HG03103 (cell line): Measurements from ENCODE around the gene ARHGDIG.
A peak's percentile ranks its signal among the peaks of the same experiment; 100 is the strongest.
"Not testable (repeated sequence)": the region's sequence is repeated elsewhere in the genome, so short reads cannot be mapped to it uniquely, and the experiment has no call there.

Source experiments
- ATAC-seq: cut with Tn5 transposase; IDR thresholded peaks from one replicate; pipeline ENCODE4 v1.9.1; 2021; ENCODE audit warnings: low read depth; ENCODE audit not compliant: unreplicated experiment

ARHGDIG gene

DNA sequence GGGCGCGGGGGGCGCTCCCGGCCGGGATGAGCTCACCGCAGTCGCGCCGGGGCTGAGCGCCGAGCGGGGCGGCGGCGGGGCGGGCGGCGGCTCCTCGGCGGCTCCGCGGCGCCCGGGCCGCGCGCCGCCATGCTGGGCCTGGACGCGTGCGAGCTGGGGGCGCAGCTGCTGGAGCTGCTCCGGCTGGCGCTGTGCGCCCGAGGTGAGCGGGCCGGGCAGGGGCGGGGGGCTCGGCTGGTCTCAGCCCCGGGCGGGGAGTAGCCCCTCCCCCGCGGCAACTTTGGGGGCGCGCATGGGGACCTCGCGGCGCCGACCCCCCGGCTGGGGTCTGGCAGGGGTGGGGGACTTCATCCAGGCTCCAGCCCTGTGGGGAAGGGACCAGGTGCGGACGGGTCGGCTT, at the start of gene ARHGDIG:
ARHGDIG (plus strand) TSS at position 40 of the 400 bp plus-strand sequence; CDS start at position 130, 90 bp downstream.
- no peak for ATAC-seq

DNA sequence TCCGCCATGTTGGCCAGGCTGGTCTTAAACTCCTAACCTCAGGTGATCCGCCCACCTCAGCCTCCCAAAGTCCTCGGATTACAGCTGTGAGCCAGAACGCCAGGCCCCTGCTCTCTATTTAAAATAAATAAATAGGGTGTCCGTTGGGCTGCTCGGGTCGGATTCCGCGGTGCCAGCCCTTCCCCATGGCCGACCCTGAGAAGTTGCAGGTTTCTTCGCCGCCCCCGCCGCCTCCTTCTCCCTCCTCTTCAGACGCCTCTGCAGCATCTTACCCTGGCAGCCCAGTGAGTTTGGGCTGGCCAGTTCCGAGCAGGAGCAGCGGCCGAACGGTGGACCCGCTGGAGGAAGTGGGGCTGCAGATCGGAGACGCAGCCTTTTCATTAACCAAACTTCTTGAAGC, 49.4 kb upstream of the ARHGDIG start:
- ATAC-seq = no peak

DNA sequence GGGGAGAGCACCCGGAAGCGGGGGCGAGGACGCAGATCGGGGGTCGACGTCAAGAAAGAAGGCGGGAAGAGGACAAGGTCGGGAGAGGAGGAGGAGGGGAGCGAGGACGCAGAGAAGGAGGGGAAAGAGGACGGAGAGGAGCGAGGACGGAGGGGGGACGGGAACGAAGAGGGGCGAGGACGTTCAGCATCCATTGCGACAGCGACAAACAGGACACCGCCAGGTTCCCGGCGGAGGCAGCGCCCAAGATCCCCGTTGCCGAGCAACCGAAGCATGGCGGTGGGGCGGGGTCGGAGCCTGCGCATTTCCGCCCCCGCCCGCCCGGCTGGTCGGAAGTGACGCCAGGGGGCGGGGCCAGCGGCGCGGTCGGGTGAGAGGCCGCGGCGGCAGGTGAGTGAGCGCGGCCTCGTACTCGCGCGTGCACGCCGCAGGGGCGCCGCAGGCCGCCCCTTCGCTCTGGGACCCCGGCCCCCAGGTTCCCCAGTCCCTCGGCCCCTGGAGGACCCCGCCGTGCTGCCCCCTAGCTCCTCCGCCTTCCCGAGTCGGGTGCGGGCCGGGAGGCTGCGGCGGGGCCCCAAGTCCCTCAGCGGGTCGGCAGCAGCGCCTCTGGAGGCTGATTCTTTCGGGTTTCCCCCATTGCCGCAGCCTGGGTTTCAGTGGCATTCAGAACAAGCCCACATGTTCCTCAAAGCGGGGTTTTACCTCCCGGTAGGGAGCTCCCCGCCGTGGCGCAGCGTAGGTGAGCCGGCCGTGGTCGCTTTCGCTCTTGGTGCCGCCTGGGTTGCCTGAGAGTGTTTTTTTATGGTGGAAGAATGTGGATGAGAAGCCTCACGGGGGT, 45.7 kb upstream of the ARHGDIG start, which contains the start of gene FAM234A:
FAM234A (plus strand) TSS at position 354 of the 838 bp plus-strand sequence. CDS start 19,593 bp downstream, outside the sequence.
- peak; percentile 71 for ATAC-seq

DNA sequence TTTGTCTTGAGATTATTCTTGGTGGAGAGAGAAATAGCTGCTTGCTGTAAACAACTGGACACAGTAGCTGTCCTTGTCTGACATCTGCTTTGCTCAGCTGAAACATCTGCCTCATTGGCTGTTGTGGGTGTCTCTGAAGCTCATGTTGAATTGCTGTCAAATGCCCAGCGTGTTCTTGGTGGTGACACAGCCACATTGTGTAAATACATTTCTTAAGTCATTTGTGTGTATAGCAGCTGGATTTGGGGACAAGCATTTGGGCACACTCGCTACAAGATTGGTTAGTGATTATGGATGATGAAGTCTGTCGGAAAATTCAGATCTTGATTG, 40.5 kb upstream of the ARHGDIG start:
- ATAC-seq = no peak

DNA sequence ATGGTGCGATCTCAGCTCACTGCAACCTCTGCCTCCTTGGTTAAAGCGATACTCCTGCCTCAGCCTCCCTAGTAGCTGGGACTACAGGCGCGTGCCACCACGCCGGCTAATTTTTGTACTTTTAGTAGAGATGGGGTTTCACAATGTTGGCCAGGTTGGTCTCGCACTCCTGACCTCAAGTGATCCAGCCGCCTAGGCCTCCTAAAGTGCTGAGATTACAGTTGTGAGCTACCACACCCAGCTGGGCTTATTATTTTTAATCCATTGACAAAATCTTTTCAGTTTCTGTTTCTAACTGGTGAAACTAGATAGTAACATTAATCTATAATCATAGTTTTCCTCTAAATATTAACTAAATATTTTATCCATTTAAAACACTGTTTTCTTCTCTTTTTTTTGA, 39.8 kb upstream of the ARHGDIG start:
- ATAC-seq = no peak

DNA sequence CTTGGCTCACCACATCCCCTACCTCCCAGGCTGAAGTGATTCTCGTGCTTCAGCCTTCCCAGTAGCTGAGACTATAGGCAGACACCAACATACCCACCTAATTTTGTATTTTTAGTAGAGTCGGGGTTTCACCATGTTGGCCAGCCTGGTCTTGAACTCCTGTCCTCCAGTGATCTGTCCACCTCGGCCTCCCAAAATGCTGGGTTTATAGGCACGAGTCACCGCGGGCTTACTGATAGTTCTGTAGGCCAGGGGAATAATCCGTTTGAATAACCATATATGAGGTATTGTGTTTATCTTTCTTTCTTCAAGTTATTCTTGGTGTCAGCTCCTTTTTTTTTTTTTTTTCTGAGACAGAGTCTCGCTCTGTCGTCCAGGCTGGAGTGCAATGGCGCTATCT, 38.1 kb upstream of the ARHGDIG start:
- no peak for ATAC-seq

DNA sequence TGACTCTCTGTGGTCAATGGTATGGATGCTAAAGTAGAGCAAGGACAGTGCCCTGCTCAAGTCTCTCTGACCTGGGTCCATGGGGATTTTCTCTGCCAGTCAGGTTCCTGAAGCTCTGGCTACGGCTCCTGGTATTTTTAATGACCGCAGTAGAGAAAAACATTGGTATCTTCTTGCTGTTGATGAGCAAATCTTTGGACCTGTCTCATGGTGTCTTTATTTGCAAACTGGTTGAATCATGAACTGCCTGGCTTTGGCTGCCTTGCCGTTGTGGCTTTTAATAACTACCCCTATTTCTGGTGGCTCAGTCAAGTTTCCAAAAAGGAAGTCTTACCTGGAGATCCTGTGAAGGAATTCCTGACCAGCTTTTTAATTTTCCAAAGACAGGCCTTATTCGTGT, 37.0 kb upstream of the ARHGDIG start:
- no peak for ATAC-seq

DNA sequence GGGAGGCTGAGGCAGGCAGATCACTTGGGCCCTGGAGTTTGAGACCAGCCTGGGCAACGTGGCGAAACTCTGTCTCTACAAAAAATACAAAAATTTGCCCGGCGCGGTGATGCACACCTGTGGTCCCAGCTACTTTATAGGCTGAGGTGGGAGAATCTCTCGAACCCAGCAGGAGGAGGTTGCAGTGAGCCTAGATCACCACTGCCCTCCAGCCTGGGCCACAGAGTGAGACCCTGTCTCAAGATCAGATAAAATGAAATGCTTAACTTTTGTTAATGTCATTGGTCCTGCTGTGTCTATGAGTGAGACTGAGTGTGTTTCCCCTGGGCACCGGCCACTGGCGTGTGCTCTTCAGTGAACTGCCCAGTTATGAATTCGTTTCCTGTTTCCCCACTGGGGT, 35.3 kb upstream of the ARHGDIG start:
- no peak for ATAC-seq

DNA sequence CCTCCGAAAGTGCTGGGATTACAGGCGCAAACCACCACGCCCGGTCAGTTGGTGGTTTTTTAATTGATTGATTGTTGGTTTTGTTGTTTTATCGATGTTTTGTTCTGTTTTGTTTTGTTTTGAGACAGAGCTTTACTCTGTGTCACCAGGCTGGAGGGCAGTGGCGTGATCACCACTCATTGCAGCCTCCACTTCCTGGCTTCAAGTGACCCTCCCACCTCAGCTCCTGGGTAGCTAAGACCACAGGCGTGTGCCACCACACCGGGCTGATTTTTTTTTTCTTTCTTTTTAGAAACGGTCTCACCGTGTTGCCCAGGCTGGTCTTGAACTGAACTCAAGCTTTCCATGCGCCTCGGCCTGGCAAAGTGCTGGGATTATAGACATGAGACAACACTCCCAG, 33.4 kb upstream of the ARHGDIG start:
- ATAC-seq = no peak

DNA sequence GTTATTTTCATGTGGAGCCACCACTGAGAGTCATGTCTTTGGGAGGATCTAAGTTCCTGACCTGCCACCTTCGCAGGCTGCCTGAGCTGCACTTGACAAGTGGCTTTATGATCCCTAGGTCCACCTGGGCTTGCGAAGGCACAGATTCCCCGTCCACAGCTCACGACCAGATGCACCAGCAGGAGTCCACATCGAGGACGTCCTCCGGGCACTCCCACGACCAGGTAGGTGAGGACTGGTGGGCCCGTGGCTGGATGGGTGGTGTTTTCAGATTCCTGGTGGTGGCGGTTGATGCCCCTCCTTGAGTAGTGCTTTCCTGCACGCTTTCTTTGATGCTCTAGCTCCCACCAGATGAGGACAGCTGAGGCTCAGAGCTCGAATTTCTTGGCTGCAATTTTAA, 31.0 kb upstream of the ARHGDIG start:
- ATAC-seq = no peak

DNA sequence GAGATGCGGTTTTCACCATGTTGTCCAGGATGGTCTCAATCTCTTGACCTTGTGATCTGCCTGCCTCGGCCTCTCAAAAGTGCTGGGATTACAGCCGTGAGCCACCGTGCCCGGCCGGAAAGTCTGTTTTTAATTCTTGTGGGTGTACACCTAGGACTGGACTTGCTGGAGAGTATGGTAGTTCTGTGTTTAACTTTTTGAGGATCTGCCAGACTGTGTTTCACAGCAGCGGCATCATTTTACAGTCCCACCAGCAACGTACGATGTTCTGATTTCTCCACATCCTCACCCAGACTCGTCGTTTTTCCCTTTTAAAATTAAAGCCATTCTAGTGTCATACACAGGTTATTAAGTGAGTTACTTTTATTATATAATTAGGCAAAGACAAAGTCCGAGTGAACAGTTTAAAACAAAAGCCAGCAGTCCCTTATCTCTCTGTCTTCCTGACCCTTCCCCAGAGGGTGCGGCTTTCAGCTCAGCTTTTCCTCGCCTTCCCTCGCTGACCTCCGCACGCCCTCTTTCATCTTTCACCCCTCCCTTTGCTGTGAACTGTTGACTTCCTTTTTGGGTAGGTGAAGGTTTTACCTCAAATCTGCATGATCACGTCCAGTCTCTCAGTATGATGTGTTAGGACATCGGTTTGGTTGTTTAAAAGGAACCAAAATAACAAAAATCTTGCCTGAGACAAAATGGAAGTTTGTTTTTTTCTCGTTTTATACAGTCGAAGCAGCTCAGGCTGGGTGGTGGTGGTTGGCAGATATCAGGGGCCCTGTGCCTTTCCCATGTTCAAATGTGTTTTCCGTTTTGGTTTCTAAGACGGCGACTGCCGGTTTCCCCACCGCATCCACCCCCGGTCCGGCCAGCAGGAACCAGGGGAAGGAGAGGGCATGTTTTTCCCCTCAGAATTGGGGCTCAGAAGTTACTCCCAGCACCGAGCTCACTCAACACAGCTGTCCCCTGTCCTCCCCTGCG, 27.7 kb upstream of the ARHGDIG start:
- ATAC-seq = no peak

DNA sequence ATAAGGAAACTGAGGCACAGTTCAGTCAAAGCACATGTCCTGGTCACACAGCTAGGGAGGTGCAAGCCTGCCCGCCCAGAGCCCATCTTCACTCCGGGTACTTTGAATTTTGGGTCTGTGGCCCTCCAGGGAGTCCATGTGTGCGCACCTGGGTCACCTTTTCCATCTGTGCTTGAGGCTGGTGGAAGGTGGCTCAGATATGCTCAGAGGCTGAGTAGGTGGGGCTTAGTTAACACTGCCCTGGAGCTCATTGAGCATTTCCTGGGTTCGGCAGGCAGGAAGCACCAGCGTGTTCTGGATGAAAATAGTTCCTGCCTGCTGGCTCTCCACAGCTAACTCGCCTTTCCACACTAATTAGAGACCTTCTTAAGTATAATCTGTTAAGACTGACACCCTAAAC, 26.6 kb upstream of the ARHGDIG start:
- no peak for ATAC-seq

DNA sequence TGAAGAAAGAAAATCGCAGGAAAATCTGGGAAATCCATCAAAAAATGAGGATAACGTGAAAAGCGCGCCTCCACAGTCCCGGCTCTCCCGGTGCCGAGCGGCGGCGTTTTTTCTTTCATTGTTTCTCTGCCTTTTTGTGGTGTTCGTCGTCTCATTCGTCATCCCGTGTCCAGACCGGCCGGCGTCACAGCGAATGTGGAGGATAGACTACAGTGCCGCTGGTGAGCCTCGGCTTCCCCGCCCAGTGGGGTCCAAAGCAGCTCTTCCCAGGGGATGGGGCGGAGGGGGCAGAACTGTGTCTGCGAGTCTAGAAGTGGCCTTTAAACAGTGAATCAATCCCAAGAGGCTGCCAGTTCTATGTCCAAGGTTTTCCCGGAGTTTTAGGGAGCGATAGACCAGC, 25.9 kb upstream of the ARHGDIG start:
- ATAC-seq = no peak

DNA sequence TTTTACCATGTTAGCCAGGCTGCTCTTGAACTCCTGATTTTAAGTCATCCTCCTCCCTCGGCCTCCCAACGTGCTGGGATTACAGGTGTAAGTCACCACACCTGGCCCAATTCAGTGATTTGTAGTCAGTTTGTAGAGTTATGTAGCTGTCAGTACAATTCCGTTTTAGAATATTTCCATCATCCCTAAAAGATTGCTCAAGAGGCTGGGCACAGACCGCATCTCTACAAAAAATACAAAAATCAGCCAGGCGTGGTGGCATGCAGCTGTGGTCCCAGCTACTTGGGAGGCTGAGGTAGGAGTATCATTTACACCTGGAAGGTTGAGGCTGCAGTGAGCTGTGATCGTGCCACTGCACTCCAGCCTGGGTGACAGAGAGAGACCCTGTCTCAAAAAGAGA, 25.2 kb upstream of the ARHGDIG start:
- ATAC-seq = no peak

DNA sequence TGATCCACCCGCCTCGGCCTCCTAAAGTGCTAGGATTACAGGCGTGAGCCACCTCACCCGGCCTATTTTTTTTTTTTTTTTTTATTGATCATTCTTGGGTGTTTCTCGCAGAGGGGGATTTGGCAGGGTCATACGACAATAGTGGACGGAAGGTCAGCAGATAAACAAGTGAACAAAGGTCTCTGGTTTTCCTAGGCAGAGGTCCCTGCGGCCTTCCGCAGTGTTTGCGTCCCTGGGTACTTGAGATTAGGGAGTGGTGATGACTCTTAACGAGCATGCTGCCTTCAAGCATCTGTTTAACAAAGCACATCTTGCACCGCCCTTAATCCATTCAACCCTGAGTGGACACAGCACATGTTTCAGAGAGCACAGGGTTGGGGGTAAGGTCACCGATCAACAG, 22.3 kb upstream of the ARHGDIG start:
- not testable (repeated sequence) for ATAC-seq

DNA sequence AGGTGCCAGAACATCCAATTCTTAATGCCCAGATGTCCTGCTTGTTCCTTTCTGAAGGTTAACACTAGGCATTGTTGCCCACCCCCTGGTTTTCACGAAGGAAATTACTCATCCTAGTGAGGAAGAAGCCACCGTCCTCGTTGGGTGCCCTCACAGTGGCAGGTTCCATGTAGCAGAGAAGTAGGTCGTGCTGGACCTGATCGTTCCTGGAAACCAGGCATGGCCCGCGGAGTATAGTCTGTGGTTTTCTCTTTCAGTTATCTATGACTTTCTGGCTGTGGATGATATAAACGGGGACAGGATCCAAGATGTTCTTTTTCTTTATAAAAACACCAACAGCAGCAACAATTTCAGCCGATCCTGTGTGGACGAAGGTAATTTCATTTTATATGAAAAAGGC, 21.2 kb upstream of the ARHGDIG start:
- no peak for ATAC-seq

DNA sequence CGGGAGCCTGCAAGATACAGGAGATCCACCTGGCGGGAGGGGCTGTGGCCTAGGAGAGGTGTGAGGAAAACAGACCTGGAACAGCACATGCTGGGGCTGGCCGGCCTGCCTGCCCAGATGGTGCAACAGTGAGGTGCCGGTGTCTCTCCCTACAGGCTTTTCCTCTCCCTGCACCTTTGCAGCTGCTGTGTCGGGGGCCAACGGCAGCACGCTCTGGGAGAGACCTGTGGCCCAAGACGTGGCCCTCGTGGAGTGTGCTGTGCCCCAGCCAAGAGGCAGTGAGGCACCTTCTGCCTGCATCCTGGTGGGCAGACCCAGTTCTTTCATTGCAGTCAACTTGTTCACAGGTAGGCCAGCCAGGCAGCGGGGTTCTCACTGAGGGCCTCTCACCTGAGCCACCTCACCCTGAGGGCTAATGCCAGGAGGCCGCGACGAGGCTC, 20.6 kb upstream of the ARHGDIG start:
- no peak for ATAC-seq

DNA sequence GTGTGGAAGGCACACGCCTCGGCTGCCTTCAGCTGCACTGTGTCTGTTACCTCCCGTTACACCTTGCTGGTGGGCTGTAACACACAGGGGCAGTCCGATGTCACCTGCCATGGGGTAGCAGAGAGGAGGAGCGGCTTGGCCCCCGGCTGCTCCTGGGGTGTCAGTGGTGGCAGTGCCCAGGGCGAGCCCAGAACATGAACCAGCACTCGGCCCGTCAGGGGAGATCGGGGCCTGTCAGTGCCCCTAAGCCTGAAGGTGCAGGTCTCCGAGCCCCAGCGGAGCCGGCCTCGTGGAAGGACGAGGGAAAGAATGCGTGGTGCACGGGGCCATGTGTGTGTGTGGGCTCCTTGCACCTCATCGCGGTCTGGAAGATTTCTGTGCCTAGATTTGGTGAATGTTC, 20.1 kb upstream of the ARHGDIG start:
- ATAC-seq = no peak

DNA sequence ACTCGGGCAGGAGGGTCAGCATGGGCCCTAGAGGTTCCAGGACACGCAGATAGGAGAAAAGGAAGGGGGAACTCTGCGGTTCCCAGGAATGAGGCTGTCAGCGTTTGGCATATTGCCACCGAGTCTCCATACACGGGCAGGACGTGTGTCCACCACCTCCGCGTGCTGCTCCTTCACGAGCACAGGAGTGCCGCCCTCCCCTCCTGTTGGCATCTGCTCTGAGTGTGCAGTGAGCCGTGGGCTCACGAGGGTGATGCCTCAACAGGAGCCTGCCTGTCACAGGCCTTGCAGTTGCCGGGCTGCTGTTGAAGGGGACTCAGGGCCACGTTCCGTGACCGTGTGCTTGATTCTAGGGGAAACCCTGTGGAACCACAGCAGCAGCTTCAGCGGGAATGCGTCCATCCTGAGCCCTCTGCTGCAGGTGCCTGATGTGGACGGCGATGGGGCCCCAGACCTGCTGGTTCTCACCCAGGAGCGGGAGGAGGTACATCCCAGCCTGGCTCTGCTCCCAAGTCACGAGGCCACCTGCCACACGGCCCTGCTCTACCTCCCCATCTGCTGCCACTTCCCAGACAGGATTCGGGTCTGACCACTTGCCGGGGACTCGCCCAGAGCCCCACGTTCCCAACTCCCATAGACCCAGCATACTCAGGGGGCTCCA, 19.2 kb upstream of the ARHGDIG start:
- ATAC-seq = no peak

DNA sequence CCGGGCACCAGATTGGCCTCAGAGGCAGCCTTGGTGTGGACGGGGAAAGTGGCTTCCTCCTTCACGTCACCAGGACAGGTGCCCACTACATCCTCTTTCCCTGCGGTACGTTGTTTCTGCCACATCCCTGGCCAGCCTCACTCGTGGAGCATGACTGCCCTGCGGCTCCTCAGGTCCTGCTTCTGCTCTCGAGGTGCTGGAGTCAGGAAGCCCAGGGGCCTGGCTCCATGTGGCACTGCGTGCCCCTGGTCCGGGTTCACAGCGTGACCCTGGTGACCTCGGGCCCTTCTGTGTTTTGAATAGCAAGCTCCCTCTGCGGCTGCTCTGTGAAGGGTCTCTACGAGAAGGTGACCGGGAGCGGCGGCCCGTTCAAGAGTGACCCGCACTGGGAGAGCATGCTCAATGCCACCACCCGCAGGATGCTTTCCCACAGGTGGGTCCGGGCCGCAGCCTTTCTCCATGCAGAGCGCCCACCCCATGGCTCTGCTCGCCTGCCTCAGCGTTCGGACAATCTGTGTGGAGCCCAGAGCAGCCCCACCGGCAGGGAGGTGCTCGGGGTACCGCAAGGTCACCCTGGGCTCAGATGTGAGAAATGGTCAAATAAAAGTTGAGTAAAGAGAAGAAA, 18.2 kb upstream of the ARHGDIG start:
- no peak for ATAC-seq
